HTERT RPE-1 (cell line): Measurements from ENCODE around the gene HOXD8.

ENCODE experiments used
- in situ Hi-C: fragments of 300-500 bp; cut with MboI; formaldehyde crosslinking; loops from 4 replicates; pipeline ENCODE4 v1.14.3; 2020; ENCODE audit warnings: low sequenced_read_pairs

The HOXD8 gene

GRCh38 chr2:176101216-176101830, 28.2 kb upstream of the HOXD8 start:
- in situ Hi-C loops, result no loop called here

GRCh38 chr2:176101842-176102241, 27.7 kb upstream of the HOXD8 start:
- in situ Hi-C loops, result no loop called here

- in situ Hi-C loops, result no loop called here
Measured at GRCh38 chr2:176102309-176102866, 27.1 kb upstream of the HOXD8 start.

GRCh38 chr2:176103194-176103593, 26.3 kb upstream of the HOXD8 start:
- in situ Hi-C loops, result no loop called here

- in situ Hi-C loops, result no loop called here
Measured at GRCh38 chr2:176103742-176104315, 25.7 kb upstream of the HOXD8 start.

GRCh38 chr2:176104316-176105077, 25.0 kb upstream of the HOXD8 start:
- in situ Hi-C loops, result no loop called here

- in situ Hi-C loops, result no loop called here
Measured at GRCh38 chr2:176105078-176105729, 24.3 kb upstream of the HOXD8 start.

- in situ Hi-C loops, result no loop called here
Measured at GRCh38 chr2:176105730-176106580, 23.6 kb upstream of the HOXD8 start.

- in situ Hi-C loops, result no loop called here
Measured at GRCh38 chr2:176106581-176107539, 22.6 kb upstream of the HOXD8 start, which contains the start of gene HOXD11. TSS of gene HOXD11 (plus strand) at chr2:176107280. CDS start at chr2:176107356, 76 bp downstream.

GRCh38 chr2:176107731-176108181, 21.7 kb upstream of the HOXD8 start:
- in situ Hi-C loops, result no loop called here

GRCh38 chr2:176109192-176109901, 20.2 kb upstream of the HOXD8 start:
- in situ Hi-C loops, result no loop called here

- in situ Hi-C loops, result no loop called here
Measured at GRCh38 chr2:176109946-176110345, 19.6 kb upstream of the HOXD8 start.

- in situ Hi-C loops, result no loop called here
Measured at GRCh38 chr2:176110415-176111308, 18.8 kb upstream of the HOXD8 start.

- in situ Hi-C loops, result no loop called here
Measured at GRCh38 chr2:176111309-176111663, 18.2 kb upstream of the HOXD8 start.

- in situ Hi-C loops, result no loop called here
Measured at GRCh38 chr2:176111846-176112374, 17.6 kb upstream of the HOXD8 start.

GRCh38 chr2:176112375-176113302, 16.9 kb upstream of the HOXD8 start:
- in situ Hi-C loops, result no loop called here
